Lower leg skin (tissue), 4 donors: ENCODE data around the gene KIF18B. TPM values are rescaled to one million over a fixed set of nuclear protein-coding genes. Genes with fewer than 3 reads are reported as not detected.
A peak's percentile ranks its signal among the peaks of the same experiment; 100 is the strongest.
"Not testable (repeated sequence)": the region's sequence is repeated elsewhere in the genome, so short reads cannot be mapped to it uniquely, and the experiment has no call there.

Experiments
- DNase-seq, 2 donors: peaks; one replicate each; pipeline ENCODE4 v3.0.0-alpha.2; 2019; ENCODE audit warnings: low spot score in 2 of 2
- H3K4me3 ChIP-seq: fragments of 200-600 bp; sonication (generic); 2 replicates; pipeline ENCODE4 v1.5.1; 2017; ENCODE audit warnings: mild to moderate bottlenecking, low read depth; ENCODE audit not compliant: poor library complexity, severe bottlenecking
- CTCF ChIP-seq, 3 donors: fragments of 450-650 bp; IDR thresholded peaks; one replicate each; pipeline ENCODE4 v1.5.1; 2016; ENCODE audit warnings: antibody characterized with exemption in 3 of 3, mild to moderate bottlenecking in 3 of 3, moderate library complexity in 2 of 3
- POLR2A ChIP-seq, 2 donors: fragments of 450-650 bp; IDR thresholded peaks; one replicate each; pipeline ENCODE4 v1.6.1; 2016 to 2017; ENCODE audit warnings: antibody characterized with exemption in 2 of 2, mild to moderate bottlenecking in 1 of 2, moderate library complexity in 1 of 2
- WGBS, 2 donors: methylation state at CpG; one replicate each; pipeline ENCODE4 v1.1.5; 2018; 5-methylcytosine and 5-hydroxymethylcytosine counted together
- intact Hi-C: fragments of 100-400 bp; cut with DNase I; formaldehyde crosslinking; loops from one replicate; pipeline ENCODE4 v1.15.0; 2023; ENCODE audit warnings: low total_unique reads
- total RNA-seq, 4 donors: library from RNA; depleted of rRNA; stranded (reverse); fragments of >200 nt; gene quantifications; one replicate each; pipeline ENCODE4 v1.1.0, GENCODE V29; 2016

KIF18B gene
- total RNA-seq, 4 donors from 2014 or later, result 1.0 to 2.4 (median 1.5) TPM

GRCh38 chr17:44948315-44948795 lies 782 bp upstream of the KIF18B start:
- intact Hi-C loops, result no loop called here
- H3K4me3 ChIP-seq, result peak overlapping the region; percentile 26
- DNase-seq, result no peak
- WGBS, 2 donors, result 54 to 57% methylated on average over 7 of the region's 7 CpGs
- no peak for TF ChIP-seq POLR2A (IDR thresholded peaks at IDR 0.05)
- no peak for TF ChIP-seq CTCF (IDR thresholded peaks at IDR 0.05)

GRCh38 chr17:44945652-44946051 lies 1.9 kb downstream of the KIF18B start:
- H3K4me3 ChIP-seq, intact Hi-C loops, DNase-seq: not testable (repeated sequence)
- 88 to 93% methylated on average over 10 of the region's 10 CpGs for WGBS, 2 donors

DNA sequence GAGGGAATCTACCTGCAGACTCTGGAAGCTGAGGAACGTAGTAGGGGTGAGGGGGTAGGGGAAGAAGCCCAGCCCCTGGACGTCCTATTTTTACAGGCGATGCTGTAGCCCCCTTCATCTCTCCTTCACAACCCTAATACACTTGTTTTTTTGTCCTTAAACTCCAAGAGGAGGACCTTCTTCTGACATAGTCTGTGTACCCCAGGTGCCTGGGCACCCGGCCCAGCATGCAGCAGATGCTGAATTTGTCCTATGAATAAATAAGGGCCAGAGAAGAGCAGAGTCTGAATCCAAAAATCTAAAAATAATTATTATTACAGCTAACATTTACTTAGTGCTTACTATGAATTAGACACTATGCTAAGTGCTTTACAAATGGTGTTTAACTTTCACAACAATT lies 5.1 kb downstream of the KIF18B start:
- 78 to 83% methylated on average over 4 of the region's 4 CpGs for WGBS, 2 donors
- intact Hi-C loops, result no loop called here
- DNase-seq, result no peak
- H3K4me3 ChIP-seq, result no peak overlapping the region
- no peak for TF ChIP-seq CTCF (IDR thresholded peaks at IDR 0.05)
- TF ChIP-seq POLR2A (IDR thresholded peaks at IDR 0.05), result no peak

- no peak for TF ChIP-seq CTCF (IDR thresholded peaks at IDR 0.05)
- no peak for TF ChIP-seq POLR2A (IDR thresholded peaks at IDR 0.05)
- 59 to 67% methylated on average over 9 of the region's 9 CpGs for WGBS, 2 donors
- H3K4me3 ChIP-seq, result no peak overlapping the region
- DNase-seq, result no peak
- intact Hi-C loops, result no loop called here
Measured at GRCh38 chr17:44941712-44942331, 5.8 kb downstream of the KIF18B start.

GRCh38 chr17:44940768-44941167 lies 6.8 kb downstream of the KIF18B start:
- WGBS, 2 donors, result 64 to 66% methylated on average over 1 of the region's 1 CpG
- no peak for TF ChIP-seq CTCF (IDR thresholded peaks at IDR 0.05)
- TF ChIP-seq POLR2A (IDR thresholded peaks at IDR 0.05), result no peak
- intact Hi-C loops, result no loop called here
- no peak overlapping the region for H3K4me3 ChIP-seq
- DNase-seq, result no peak

- TF ChIP-seq POLR2A (IDR thresholded peaks at IDR 0.05), result no peak
- TF ChIP-seq CTCF (IDR thresholded peaks at IDR 0.05), result no peak
- H3K4me3 ChIP-seq, result no peak overlapping the region
- WGBS, 2 donors, result 53 to 56% methylated on average over 4 of the region's 4 CpGs
- DNase-seq, result no peak
- intact Hi-C loops, result no loop called here
Measured at GRCh38 chr17:44940317-44940716, 7.3 kb downstream of the KIF18B start.
